H1 (cell line): ENCODE measurements around the gene CELSR3.

Experiments used
- CHD2 ChIP-seq: IDR thresholded peaks from 2 replicates; pipeline ENCODE4 v1.6.1; 2012; ENCODE audit warnings: low read length, improper control_type of control experiment
- JUN ChIP-seq: IDR thresholded peaks from 2 replicates; pipeline ENCODE4 v1.6.1; 2011; ENCODE audit warnings: low read depth, mild to moderate bottlenecking, improper control_type of control experiment, low read length
- POLR2A ChIP-seq, 2 experiments: IDR thresholded peaks; 1 replicate in 1 of 2; 2 replicates in 1 of 2; pipeline ENCODE4 v1.6.1; 2011; ENCODE audit warnings: low read depth in 2 of 2, low read length in 2 of 2, mild to moderate bottlenecking in 2 of 2; ENCODE audit errors: control extremely low read depth in 1 of 2
- RAD21 ChIP-seq, 2 experiments: IDR thresholded peaks in 1 of 2; conservative IDR thresholded peaks in 1 of 2; 2 replicates each; pipeline ENCODE4 v1.6.1; 2011; ENCODE audit warnings: low read depth in 2 of 2, low read length in 2 of 2, improper control_type of control experiment in 1 of 2, inconsistent platforms in 1 of 2, mild to moderate bottlenecking in 1 of 2, moderate library complexity in 1 of 2
- TAF1 ChIP-seq: IDR thresholded peaks from 2 replicates; pipeline ENCODE4 v1.6.1; 2011; ENCODE audit warnings: mild to moderate bottlenecking, low read depth, low read length

GRCh38 chr3:48623851-48624547, 38.7 kb downstream of the CELSR3 start:
- TF ChIP-seq JUN (no peak), RAD21 (IDR thresholded peaks at IDR 0.05 in 1 of 2, conservative IDR thresholded peaks at IDR 0.05 in 1 of 2; ENCODE audit: low read depth in 2 of 2, low read length in 2 of 2) (no peak), TAF1 (no peak), CHD2 (no peak), POLR2A (IDR thresholded peaks at IDR 0.05; ENCODE audit: control extremely low read depth in 1 of 2, low read depth in 2 of 2, low read length in 2 of 2) (peak in 1 of 2 experiments; percentile 9; a peak in 1 of 3 replicates)
